Limb (tissue), 2 donors: ENCODE data around the gene ITCH.

Experiments
- DNase-seq, 2 donors: peaks; one replicate each; pipeline ENCODE4 v3.0.0-alpha.2; 2016; ENCODE audit errors: extremely low spot score in 2 of 2

ITCH gene

DNA sequence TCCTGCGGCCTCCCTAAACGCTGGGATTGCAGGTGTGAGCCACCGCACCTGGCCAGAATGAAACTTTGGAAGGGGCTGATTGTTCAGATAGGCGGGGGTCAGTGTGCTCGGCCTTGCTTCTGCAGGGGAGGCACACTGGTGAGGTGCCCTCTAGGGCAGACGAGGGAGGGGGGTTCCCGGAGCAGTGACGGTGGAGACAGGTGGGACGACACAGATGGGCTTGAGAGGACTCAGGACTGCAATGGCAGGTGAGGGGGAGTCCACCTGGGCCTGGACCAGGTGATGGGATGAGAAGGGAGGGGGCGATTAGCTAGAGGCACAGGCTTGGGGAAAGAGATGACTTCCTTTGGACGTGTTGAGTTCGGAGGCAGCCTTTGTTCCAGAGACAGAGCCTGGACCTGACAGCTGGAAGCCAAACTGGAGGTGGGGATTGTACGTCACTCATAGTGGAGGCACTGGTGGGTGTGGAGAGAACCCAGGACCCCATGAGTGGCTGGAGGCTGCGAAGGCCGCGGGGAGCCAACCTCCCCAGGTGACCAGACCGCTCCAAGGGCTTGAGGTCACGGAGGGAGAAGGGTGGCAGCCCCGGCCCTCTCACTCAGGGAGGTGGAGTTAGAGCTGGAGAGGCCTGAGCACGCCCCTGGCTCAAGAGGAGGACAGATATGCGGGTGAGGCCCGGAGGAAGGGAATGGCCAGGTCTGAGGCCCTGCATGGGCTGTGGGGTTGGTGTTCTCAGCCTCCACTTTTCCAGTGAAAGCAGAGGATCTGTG is 185.0 kb downstream of the ITCH start:
- no peak for DNase-seq

- no peak for DNase-seq
These were observed 186.3 kb downstream of the ITCH start for GRCh38 chr20:34549291-34549928.

DNA sequence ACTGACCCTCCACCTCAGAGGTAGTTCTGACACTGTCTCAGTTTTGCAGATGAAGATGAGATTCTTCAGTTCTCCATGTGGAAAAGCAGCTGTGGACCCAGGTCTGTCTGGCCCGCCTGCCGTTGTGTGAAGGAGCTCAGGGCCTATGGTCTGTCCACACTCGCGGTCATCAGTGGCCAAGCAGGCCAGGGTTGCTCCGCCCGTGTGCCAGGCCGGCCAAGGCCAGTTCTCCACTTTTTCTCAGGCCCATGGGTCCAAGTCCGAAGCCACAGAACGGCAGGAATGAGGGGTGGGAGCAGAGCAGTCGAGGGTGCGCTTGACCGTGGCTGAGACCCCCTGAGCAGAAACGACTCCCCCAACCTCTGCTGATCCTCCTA is 186.8 kb downstream of the ITCH start:
- no peak for DNase-seq

DNA sequence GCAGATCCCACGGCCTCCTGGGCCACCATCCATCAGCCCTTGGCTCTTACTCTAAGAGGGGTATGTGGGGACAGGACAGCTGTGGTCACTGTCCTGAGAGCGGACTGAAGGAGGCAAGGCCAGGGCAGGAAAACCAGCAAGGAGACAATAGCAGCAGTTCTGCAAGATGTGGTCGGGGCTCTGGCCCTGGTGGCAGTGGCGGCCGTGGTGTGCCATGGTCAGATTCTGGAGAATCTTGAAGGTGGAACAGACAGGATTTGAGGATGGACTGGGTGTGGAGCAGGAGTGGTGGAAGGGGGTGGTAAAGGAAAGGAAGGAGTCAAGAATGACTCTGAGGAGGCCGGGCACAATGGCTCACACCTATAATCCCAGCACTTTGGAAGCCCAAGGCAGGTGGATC is 189.5 kb downstream of the ITCH start:
- DNase-seq: no peak

- no peak for DNase-seq
These were observed 190.3 kb downstream of the ITCH start for GRCh38 chr20:34553366-34553867.

- DNase-seq: no peak
These were observed 194.9 kb downstream of the ITCH start for GRCh38 chr20:34557936-34558319.

DNA sequence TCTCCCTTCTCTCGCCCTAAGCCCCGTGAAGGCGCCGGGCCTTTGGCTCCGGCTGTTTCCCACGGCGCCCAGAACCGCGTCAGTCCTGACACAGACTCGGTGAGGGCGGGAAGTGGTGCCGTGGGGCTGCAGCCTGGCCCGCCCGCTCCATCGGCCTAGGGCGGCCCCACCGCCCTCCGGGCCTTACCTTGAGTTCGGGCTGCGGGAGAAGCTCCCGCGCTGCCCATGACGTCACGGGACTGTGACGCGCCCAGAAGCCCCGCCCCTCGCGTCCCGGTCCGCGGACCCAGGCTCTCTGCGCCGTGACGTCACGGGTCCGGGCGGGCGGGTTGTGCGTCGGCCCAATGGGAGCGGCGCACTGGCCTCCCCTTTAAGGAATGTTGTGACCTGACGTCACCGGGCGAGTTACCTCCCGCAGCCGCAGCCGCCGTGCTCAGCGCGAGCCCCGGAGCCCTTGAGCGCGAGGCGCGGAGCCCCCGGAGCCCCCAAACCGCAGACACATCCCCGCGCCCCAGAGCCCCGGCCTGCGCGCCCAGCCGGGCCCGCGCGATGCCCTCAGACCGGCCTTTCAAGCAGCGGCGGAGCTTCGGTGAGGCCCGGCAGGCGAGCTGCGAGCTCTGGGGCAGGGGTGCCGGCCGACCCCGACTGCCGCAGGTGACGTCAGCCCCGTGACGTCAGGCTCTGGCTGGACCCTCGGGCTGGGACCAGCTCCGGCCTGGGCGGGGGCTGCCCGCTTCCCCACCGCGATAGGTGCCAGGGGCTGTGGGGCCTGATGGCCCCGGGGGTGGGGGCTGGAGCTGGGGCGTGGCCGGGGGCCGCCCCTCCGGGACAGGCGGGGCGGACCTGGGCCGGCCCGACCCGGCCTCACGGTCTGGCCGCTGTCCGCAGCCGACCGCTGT is 195.5 kb downstream of the ITCH start, which contains the start of gene MAP1LC3A:
Gene MAP1LC3A (plus strand): TSS at position 399 of the 899 bp plus-strand sequence. CDS start 151 bp downstream, at position 550.
- DNase-seq: peak; percentile 91 to 98

DNA sequence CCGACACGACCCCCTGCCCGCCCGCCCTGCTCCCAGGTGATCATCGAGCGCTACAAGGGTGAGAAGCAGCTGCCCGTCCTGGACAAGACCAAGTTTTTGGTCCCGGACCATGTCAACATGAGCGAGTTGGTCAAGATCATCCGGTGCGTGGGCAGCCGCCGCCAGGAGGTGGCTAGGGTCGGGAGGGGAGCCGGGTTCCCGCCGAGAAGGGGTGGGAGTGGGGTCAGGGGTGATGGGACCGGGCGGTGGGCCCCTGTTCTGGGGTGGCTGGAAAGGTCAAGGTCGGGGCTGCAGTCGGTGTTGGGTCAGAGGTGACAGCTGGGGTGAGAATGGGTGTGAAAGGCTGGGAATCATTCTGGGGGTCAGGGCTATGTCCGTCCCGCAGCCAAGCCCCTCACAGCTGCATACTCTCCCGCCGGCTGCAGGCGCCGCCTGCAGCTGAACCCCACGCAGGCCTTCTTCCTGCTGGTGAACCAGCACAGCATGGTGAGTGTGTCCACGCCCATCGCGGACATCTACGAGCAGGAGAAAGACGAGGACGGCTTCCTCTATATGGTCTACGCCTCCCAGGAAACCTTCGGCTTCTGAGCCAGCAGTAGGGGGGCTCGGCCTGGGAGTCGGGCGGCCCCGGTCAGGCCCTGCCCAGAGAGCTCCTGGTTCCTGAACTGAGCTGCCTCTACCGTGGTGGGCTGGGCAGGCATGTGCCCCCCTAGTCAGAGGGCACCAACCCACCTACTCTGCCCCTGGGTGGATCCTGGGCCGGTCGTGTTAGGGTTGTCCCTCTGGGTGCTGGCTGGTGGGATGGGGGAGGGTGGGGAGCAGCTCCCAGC is 196.5 kb downstream of the ITCH start:
- no peak for DNase-seq

DNA sequence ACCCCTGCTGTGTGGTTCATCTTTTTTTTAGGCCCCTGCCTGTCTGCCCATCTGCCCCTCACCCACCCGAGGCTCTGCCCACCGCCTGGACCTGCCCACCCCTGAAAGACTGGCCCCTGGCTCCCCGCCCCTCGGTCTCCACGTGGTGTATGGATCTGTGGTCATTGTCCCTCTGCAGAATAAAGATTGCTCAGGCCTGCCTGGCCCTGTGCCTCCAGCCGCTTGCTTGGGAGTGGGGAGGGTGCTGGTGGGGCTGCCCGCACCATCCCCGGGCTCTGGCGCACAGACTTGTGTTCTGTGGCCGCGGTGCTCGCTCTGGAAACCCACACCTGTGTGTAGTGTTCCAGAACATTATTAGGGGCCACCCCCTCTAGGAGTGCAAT is 197.1 kb downstream of the ITCH start:
- DNase-seq: no peak

GRCh38 chr20:34560614-34561013 is 197.5 kb downstream of the ITCH start:
- no peak for DNase-seq
